HepG2 (cell line): ENCODE measurements around the gene P2RX5. TPM values are rescaled to one million over a fixed set of nuclear protein-coding genes. Genes with fewer than 3 reads are reported as not detected.

Experiments
- AGO2 ChIP-seq: fragments of 200-400 bp; formaldehyde crosslinking; optimal IDR thresholded peaks from 2 replicates; pipeline ENCODE3; 2017; ENCODE audit warnings: mild to moderate bottlenecking, low read depth, low read length, moderate library complexity
- EEA1 ChIP-seq: sonication (generic); formaldehyde crosslinking; IDR thresholded peaks from 2 replicates; pipeline ENCODE4 v1.5.1; 2020; ENCODE audit warnings: mild to moderate bottlenecking, missing genetic modification reagents, borderline replicate concordance
- ERF ChIP-seq: IDR thresholded peaks from 2 replicates; pipeline ENCODE4 v1.6.1; 2018; ENCODE audit warnings: missing biosample characterization, missing genetic modification reagents
- GFI1 ChIP-seq: sonication (generic); formaldehyde crosslinking; IDR thresholded peaks from 2 replicates; pipeline ENCODE4 v1.5.0; 2020; ENCODE audit warnings: missing genetic modification reagents, mild to moderate bottlenecking, borderline replicate concordance
- KDM1A ChIP-seq: IDR thresholded peaks from 2 replicates; pipeline ENCODE4 v1.6.1; 2016; ENCODE audit warnings: missing compliant biosample characterization
- KDM5A ChIP-seq: fragments of 200-600 bp; sonication (generic); IDR thresholded peaks from 2 replicates; pipeline ENCODE4 v1.7.0; 2018; ENCODE audit warnings: antibody characterized with exemption, mild to moderate bottlenecking, low read length, borderline replicate concordance
- KLF15 ChIP-seq: sonication (generic); formaldehyde crosslinking; IDR thresholded peaks from 2 replicates; pipeline ENCODE4 v1.8.1; 2023; ENCODE audit warnings: borderline replicate concordance, mild to moderate bottlenecking, inconsistent platforms, missing genetic modification reagents, mixed read lengths
- PCBP1 ChIP-seq: fragments of 200-400 bp; formaldehyde crosslinking; IDR thresholded peaks from 2 replicates; pipeline ENCODE4 v1.6.1; 2017; ENCODE audit warnings: mild to moderate bottlenecking, low read depth, low read length, borderline replicate concordance
- PLRG1 ChIP-seq: fragments of 450-650 bp; conservative IDR thresholded peaks from 2 replicates; pipeline ENCODE4 v1.6.1; 2016
- PRPF4 ChIP-seq: fragments of 200-400 bp; formaldehyde crosslinking; IDR thresholded peaks from 2 replicates; pipeline ENCODE4 v1.6.1; 2016; ENCODE audit warnings: low read length, low read depth; ENCODE audit not compliant: poor library complexity, severe bottlenecking
- RXRA ChIP-seq: sonication (generic); formaldehyde crosslinking; IDR thresholded peaks from 2 replicates; pipeline ENCODE4 v1.5.1; 2020; ENCODE audit warnings: missing genetic modification reagents
- ZFAT ChIP-seq: sonication (generic); formaldehyde crosslinking; conservative IDR thresholded peaks from 2 replicates; pipeline ENCODE4 v1.8.1; 2023; ENCODE audit warnings: missing genetic modification reagents, inconsistent platforms
- ZNF501 ChIP-seq: sonication (generic); formaldehyde crosslinking; IDR thresholded peaks from 2 replicates; pipeline ENCODE4 v1.5.1; 2020; ENCODE audit warnings: mild to moderate bottlenecking, moderate library complexity, missing genetic modification reagents
- ZNF564 ChIP-seq: sonication (generic); formaldehyde crosslinking; IDR thresholded peaks from 2 replicates; pipeline ENCODE4 v1.8.1; 2023; ENCODE audit warnings: mild to moderate bottlenecking, missing genetic modification reagents
- ZNF761 ChIP-seq: sonication (generic); formaldehyde crosslinking; conservative IDR thresholded peaks from 2 replicates; pipeline ENCODE4 v1.4.0; 2020; ENCODE audit warnings: mild to moderate bottlenecking, missing genetic modification reagents
- polyA plus RNA-seq, 8 experiments: library from polyadenylated mRNA; depleted of rRNA in 3 of 8; stranded (reverse) in 7 of 8; unstranded in 1 of 8; fragments of >200 nt; fragmentation: Illumina TruSeq in 4 of 8; extraction: Trizol in 4 of 8; gene quantifications; 2 replicates each; pipeline versions ENCODE4 v1.2.1 to v1.2.3, GENCODE V29; 2011 to 2016; ENCODE audit warnings: low read depth in 4 of 8, missing spikeins in 1 of 8, mixed read lengths in 1 of 8; ENCODE audit not compliant: insufficient read depth in 1 of 8
- total RNA-seq, 5 experiments: library from RNA; depleted of rRNA; stranded (reverse); fragments of >200 nt; fragmentation: Illumina TruSeq; extraction: Trizol; gene quantifications; 2 replicates each; pipeline ENCODE4 v1.2.3, GENCODE V29; 2016; ENCODE audit warnings: low read depth in 1 of 5
- TF ChIP-seq, protein P1 (sequence below): sonication (generic); formaldehyde crosslinking; IDR thresholded peaks from 2 replicates; pipeline ENCODE4 v1.4.0; 2020; ENCODE audit warnings: missing genetic modification reagents, borderline replicate concordance
- TF ChIP-seq, protein P2 (sequence below): sonication (generic); formaldehyde crosslinking; conservative IDR thresholded peaks from 2 replicates; pipeline ENCODE4 v1.8.0; 2022; ENCODE audit warnings: missing genetic modification reagents
- TF ChIP-seq, protein P3 (sequence below): sonication (generic); formaldehyde crosslinking; IDR thresholded peaks from 2 replicates; pipeline ENCODE4 v1.8.0; 2022; ENCODE audit warnings: mild to moderate bottlenecking, missing genetic modification reagents, borderline replicate concordance
- TF ChIP-seq, protein P4 (sequence below), 2 experiments: sonication (generic) in 1 of 2; formaldehyde crosslinking in 1 of 2; IDR thresholded peaks; 2 replicates each; pipeline versions ENCODE4 v1.4.0 to v1.6.1; 2018 to 2020; ENCODE audit warnings: missing genetic modification reagents in 2 of 2, borderline replicate concordance in 1 of 2, low read depth in 1 of 2, mild to moderate bottlenecking in 1 of 2, missing biosample characterization in 1 of 2
- TF ChIP-seq, protein P5 (sequence below): IDR thresholded peaks from 2 replicates; pipeline ENCODE4 v1.6.1; 2012; ENCODE audit warnings: inconsistent platforms

The P2RX5 gene
- total and polyA plus RNA-seq, 2 of the 13 experiments (the other 11 are each of a cell fraction or from before 2014, with no cell fraction given): 0.95 to 1.7 TPM

DNA sequence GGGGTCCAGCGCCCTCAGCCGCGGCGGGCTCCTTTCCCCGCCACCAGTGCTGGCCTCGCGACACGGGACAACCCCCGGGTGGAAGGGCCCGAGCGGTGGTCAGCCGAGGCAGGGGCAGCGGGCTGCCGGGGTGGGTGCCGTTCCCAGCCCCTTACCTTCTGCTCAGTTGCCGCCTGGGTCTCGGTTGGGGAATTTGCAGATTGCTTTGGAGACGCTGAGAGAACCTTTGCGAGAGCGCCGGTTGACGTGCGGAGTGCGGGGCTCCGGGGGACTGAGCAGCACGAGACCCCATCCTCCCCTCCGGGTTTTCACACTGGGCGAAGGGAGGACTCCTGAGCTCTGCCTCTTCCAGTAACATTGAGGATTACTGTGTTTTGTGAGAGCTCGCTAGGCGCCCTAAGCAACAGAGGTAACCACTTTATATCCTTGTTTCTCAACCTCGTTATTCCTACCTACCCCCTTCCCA, 59.0 kb downstream of the P2RX5 start (continued):
- TF ChIP-seq, protein P1, sequence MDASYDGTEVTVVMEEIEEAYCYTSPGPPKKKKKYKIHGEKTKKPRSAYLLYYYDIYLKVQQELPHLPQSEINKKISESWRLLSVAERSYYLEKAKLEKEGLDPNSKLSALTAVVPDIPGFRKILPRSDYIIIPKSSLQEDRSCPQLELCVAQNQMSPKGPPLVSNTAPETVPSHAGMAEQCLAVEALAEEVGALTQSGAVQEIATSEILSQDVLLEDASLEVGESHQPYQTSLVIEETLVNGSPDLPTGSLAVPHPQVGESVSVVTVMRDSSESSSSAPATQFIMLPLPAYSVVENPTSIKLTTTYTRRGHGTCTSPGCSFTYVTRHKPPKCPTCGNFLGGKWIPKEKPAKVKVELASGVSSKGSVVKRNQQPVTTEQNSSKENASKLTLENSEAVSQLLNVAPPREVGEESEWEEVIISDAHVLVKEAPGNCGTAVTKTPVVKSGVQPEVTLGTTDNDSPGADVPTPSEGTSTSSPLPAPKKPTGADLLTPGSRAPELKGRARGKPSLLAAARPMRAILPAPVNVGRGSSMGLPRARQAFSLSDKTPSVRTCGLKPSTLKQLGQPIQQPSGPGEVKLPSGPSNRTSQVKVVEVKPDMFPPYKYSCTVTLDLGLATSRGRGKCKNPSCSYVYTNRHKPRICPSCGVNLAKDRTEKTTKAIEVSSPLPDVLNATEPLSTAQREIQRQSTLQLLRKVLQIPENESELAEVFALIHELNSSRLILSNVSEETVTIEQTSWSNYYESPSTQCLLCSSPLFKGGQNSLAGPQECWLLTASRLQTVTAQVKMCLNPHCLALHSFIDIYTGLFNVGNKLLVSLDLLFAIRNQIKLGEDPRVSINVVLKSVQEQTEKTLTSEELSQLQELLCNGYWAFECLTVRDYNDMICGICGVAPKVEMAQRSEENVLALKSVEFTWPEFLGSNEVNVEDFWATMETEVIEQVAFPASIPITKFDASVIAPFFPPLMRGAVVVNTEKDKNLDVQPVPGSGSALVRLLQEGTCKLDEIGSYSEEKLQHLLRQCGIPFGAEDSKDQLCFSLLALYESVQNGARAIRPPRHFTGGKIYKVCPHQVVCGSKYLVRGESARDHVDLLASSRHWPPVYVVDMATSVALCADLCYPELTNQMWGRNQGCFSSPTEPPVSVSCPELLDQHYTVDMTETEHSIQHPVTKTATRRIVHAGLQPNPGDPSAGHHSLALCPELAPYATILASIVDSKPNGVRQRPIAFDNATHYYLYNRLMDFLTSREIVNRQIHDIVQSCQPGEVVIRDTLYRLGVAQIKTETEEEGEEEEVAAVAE: no peak
- TF ChIP-seq ERF (no peak), GFI1 (no peak; the same call in 1 of the 2 replicates), PLRG1 (no peak), ZNF501 (CRISPR knock-in tag) (no peak), KDM5A (peak; percentile 59; the same call in 1 of the 2 replicates), EEA1 (CRISPR knock-in tag) (peak; percentile 47; the same call in 1 of the 2 replicates), AGO2 (peak; percentile 24), KDM1A (CRISPR knock-in tag) (no peak), KLF15 (no peak), ZNF761 (CRISPR knock-in tag) (no peak), PCBP1 (no peak), PRPF4 (no peak), ZFAT (CRISPR knock-in tag) (no peak), RXRA (no peak), ZNF564 (CRISPR knock-in tag) (no peak)
- TF ChIP-seq, protein P2, sequence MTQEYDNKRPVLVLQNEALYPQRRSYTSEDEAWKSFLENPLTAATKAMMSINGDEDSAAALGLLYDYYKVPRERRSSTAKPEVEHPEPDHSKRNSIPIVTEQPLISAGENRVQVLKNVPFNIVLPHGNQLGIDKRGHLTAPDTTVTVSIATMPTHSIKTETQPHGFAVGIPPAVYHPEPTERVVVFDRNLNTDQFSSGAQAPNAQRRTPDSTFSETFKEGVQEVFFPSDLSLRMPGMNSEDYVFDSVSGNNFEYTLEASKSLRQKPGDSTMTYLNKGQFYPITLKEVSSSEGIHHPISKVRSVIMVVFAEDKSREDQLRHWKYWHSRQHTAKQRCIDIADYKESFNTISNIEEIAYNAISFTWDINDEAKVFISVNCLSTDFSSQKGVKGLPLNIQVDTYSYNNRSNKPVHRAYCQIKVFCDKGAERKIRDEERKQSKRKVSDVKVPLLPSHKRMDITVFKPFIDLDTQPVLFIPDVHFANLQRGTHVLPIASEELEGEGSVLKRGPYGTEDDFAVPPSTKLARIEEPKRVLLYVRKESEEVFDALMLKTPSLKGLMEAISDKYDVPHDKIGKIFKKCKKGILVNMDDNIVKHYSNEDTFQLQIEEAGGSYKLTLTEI: no peak
- TF ChIP-seq, protein P3, sequence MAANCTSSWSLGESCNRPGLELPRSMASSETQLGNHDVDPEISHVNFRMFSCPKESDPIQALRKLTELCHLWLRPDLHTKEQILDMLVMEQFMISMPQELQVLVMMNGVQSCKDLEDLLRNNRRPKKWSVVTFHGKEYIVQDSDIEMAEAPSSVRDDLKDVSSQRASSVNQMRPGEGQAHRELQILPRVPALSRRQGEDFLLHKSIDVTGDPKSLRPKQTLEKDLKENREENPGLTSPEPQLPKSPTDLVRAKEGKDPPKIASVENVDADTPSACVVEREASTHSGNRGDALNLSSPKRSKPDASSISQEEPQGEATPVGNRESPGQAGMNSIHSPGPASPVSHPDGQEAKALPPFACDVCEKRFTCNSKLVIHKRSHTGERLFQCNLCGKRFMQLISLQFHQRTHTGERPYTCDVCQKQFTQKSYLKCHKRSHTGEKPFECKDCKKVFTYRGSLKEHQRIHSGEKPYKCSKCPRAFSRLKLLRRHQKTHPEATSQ: no peak
- TF ChIP-seq, protein P4, sequence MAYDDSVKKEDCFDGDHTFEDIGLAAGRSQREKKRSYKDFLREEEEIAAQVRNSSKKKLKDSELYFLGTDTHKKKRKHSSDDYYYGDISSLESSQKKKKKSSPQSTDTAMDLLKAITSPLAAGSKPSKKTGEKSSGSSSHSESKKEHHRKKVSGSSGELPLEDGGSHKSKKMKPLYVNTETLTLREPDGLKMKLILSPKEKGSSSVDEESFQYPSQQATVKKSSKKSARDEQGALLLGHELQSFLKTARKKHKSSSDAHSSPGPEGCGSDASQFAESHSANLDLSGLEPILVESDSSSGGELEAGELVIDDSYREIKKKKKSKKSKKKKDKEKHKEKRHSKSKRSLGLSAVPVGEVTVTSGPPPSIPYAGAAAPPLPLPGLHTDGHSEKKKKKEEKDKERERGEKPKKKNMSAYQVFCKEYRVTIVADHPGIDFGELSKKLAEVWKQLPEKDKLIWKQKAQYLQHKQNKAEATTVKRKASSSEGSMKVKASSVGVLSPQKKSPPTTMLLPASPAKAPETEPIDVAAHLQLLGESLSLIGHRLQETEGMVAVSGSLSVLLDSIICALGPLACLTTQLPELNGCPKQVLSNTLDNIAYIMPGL (CRISPR knock-in tag; IDR thresholded peaks at IDR 0.05; ENCODE audit: borderline replicate concordance in 1 of 2, low read depth in 1 of 2): no peak; a peak in 1 of 4 replicates
- TF ChIP-seq, protein P5, sequence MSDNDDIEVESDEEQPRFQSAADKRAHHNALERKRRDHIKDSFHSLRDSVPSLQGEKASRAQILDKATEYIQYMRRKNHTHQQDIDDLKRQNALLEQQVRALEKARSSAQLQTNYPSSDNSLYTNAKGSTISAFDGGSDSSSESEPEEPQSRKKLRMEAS: no peak
